Pancreas (tissue), 10 donors: ENCODE results near the gene SPTLC2. TPM values are rescaled to one million over a fixed set of nuclear protein-coding genes. Genes with fewer than 3 reads are reported as not detected.
"Not testable (repeated sequence)": the region's sequence is repeated elsewhere in the genome, so short reads cannot be mapped to it uniquely, and the experiment has no call there.

Experiments
- ATAC-seq, 4 donors: fragments of 200-7000 bp; cut with Tn5 transposase; one replicate each; pipeline versions ENCODE4 v1.8.0 to v1.9.1; 2020; ENCODE audit warnings: mild to moderate bottlenecking in 4 of 4, moderate library complexity in 4 of 4
- DNase-seq, 6 donors: peaks; one replicate each; pipeline ENCODE4 v3.0.0-alpha.2; 2020
- FAIRE-seq: peaks from 2 replicates; lab custom pipeline; 2012; peaks lifted over from hg19 to GRCh38; lab: Jason Lieb, UNC
- H3K27ac ChIP-seq, 4 donors: fragments of 200-600 bp; sonication (generic); 1 replicate in 3 of 4; 2 replicates in 1 of 4; pipeline versions ENCODE4 v1.5.0 to v1.8.0; 2020
- H3K27me3 ChIP-seq, 4 donors: fragments of 200-600 bp; one replicate each; pipeline ENCODE4 v1.8.0; 2021
- H3K36me3 ChIP-seq, 3 donors: fragments of 200-600 bp; sonication (generic) in 1 of 3; one replicate each; pipeline versions ENCODE4 v1.5.0 to v1.8.0; 2020 to 2021
- H3K4me1 ChIP-seq, 3 donors: fragments of 200-600 bp; one replicate each; pipeline ENCODE4 v1.8.0; 2021
- H3K4me3 ChIP-seq, 4 donors: fragments of 200-600 bp; sonication (generic) in 2 of 4; one replicate each; pipeline versions ENCODE4 v1.5.0 to v1.8.0; 2020 to 2021
- H3K9me3 ChIP-seq, 4 donors: fragments of 200-600 bp; one replicate each; pipeline ENCODE4 v1.8.0; 2021
- CTCF ChIP-seq, 4 donors: fragments of 200-600 bp; sonication (generic) in 3 of 4; IDR thresholded peaks; one replicate each; pipeline versions ENCODE4 v1.5.0 to v1.8.0; 2021; ENCODE audit warnings: antibody characterized with exemption in 4 of 4
- WGBS, 2 donors: extraction: QIAGEN DNeasy Blood & Tissue Kit; methylation state at CpG; one replicate each; pipeline ENCODE4 v1.1.7; 2013; 5-methylcytosine and 5-hydroxymethylcytosine counted together
- intact Hi-C, 3 donors: fragments of 100-400 bp; cut with DNase I; formaldehyde crosslinking; loops; one replicate each; pipeline versions ENCODE4 v1.11.1 to v1.14.2; 2022
- polyA plus RNA-seq, 2 donors: library from polyadenylated mRNA; stranded (reverse); fragments of 200-250 nt; gene quantifications; one replicate each; pipeline ENCODE4 v1.2.3, GENCODE V29; 2013
- total RNA-seq, 6 donors: library from RNA; stranded (reverse); fragmentation: NEBNext Ultra II Directional in 4 of 6; extraction: Animal tissue kit (Norgen Biotek cat#: 25700) in 4 of 6; gene quantifications; one replicate each; pipeline versions ENCODE4 v1.2.1 to v1.2.4, GENCODE V29; 2021 to 2023
- donor health status: healthy with polysubstance abuse.
- donor health status: DM: no; HTN: no; CAD: no; lungs with moderate emphysema.
- donor health status: DM: no; HTN: no; CAD: no.
- donor health status: control.
- donor health status: control.
- donor health status: Bipolar disorder and iron deficiency.
- donor health status: DM: yes; HTN: yes; CAD: no.
- donor health status: DM: no; HTN: no; CAD: no.
- donor health status: DM: no; HTN: no; CAD: no.
- donor health status: DM: yes; HTN: yes; CAD: no.

Gene SPTLC2
- total and polyA plus RNA-seq, 8 donors = 3.2 to 19.4 (median 8.7) TPM

GRCh38 chr14:77640756-77641533 lies 24.5 kb upstream of the SPTLC2 start:
- intact Hi-C loops = no loop called here
- FAIRE-seq = no peak
- no peaks in the 10 kb centered on the region for H3K27me3 ChIP-seq
- no peaks in the 10 kb centered on the region for H3K9me3 ChIP-seq
- no peak for TF ChIP-seq CTCF (IDR thresholded peaks at IDR 0.05)
- no peaks in the 10 kb centered on the region for H3K4me1 ChIP-seq
- H3K36me3 ChIP-seq = no peaks in the 10 kb centered on the region
- peak in 2 of 4 donors; percentile 20 to 22 for ATAC-seq
- WGBS, 2 donors = 81 to 87% methylated on average over 16 of the region's 16 CpGs
- H3K27ac ChIP-seq = peak overlapping the region in 1 of 4 donors; percentile 60
- H3K4me3 ChIP-seq = peak overlapping the region in 1 of 4 donors; percentile 43
- no peak for DNase-seq

- H3K4me3 ChIP-seq = no peak overlapping the region
- intact Hi-C loops = no loop called here
- H3K36me3 ChIP-seq = no peaks in the 10 kb centered on the region
- DNase-seq = no peak
- H3K27ac ChIP-seq = no peak overlapping the region
- no peaks in the 10 kb centered on the region for H3K9me3 ChIP-seq
- no peak for ATAC-seq
- FAIRE-seq = no peak
- no peak for TF ChIP-seq CTCF (IDR thresholded peaks at IDR 0.05)
- no peaks in the 10 kb centered on the region for H3K4me1 ChIP-seq
- WGBS, 2 donors = 63 to 74% methylated on average over 2 of the region's 2 CpGs
- no peaks in the 10 kb centered on the region for H3K27me3 ChIP-seq
Measured at GRCh38 chr14:77638771-77639171, 22.3 kb upstream of the SPTLC2 start.

GRCh38 chr14:77635869-77636268 lies 19.4 kb upstream of the SPTLC2 start:
- H3K4me3 ChIP-seq, intact Hi-C loops, H3K9me3 ChIP-seq, H3K4me1 ChIP-seq, FAIRE-seq, H3K36me3 ChIP-seq, DNase-seq, H3K27ac ChIP-seq, ATAC-seq, H3K27me3 ChIP-seq: not testable (repeated sequence)
- WGBS, 2 donors = 64 to 81% methylated on average over 3 to 4 of the region's 4 CpGs

GRCh38 chr14:77635466-77635865 lies 19.0 kb upstream of the SPTLC2 start:
- 73 to 80% methylated on average over 8 of the region's 8 CpGs for WGBS, 2 donors
- H3K36me3 ChIP-seq, H3K27ac ChIP-seq, H3K4me1 ChIP-seq, FAIRE-seq, H3K27me3 ChIP-seq, ATAC-seq, intact Hi-C loops, DNase-seq, H3K4me3 ChIP-seq, H3K9me3 ChIP-seq: not testable (repeated sequence)

- FAIRE-seq (no peak), DNase-seq (no peak), ATAC-seq (no peak)
- 82 to 95% methylated on average over 2 of the region's 2 CpGs for WGBS, 2 donors
- no peak overlapping the region for H3K27ac ChIP-seq
- H3K4me3 ChIP-seq = no peak overlapping the region
- no peaks in the 10 kb centered on the region for H3K36me3 ChIP-seq
- no peaks in the 10 kb centered on the region for H3K4me1 ChIP-seq
- TF ChIP-seq CTCF (IDR thresholded peaks at IDR 0.05) = no peak
- intact Hi-C loops = no loop called here
- no peaks in the 10 kb centered on the region for H3K27me3 ChIP-seq
- no peaks in the 10 kb centered on the region for H3K9me3 ChIP-seq
Measured at GRCh38 chr14:77630111-77630510, 13.7 kb upstream of the SPTLC2 start.

- ATAC-seq = no peak
- no peak for DNase-seq
- no peak for FAIRE-seq
- no peak overlapping the region for H3K27ac ChIP-seq
- H3K4me3 ChIP-seq = no peak overlapping the region
- TF ChIP-seq CTCF (IDR thresholded peaks at IDR 0.05) = no peak
- H3K4me1 ChIP-seq = no peaks in the 10 kb centered on the region
- no peaks in the 10 kb centered on the region for H3K9me3 ChIP-seq
- 62 to 74% methylated on average over 3 of the region's 3 CpGs for WGBS, 2 donors
- H3K27me3 ChIP-seq = no peaks in the 10 kb centered on the region
- H3K36me3 ChIP-seq = no peaks in the 10 kb centered on the region
- intact Hi-C loops = no loop called here
Measured at GRCh38 chr14:77625360-77625759, 8.9 kb upstream of the SPTLC2 start.
